GM23338 (cell line): ENCODE results near the gene RYR2. TPM values are rescaled to one million over a fixed set of nuclear protein-coding genes. Genes with fewer than 3 reads are reported as not detected.

Experiments
- ATAC-seq: fragments of 200-7000 bp; cut with Tn5 transposase; 3 replicates; pipeline ENCODE4 v1.9.1; 2020
- DNase-seq: peaks from one replicate; pipeline ENCODE4 v3.0.0-alpha.2; 2015; ENCODE audit warnings: low spot score
- H2AFZ ChIP-seq: fragments of 200-600 bp; sonication (generic); 2 replicates; pipeline ENCODE4 v1.8.0; 2016; ENCODE audit warnings: antibody characterized with exemption, mild to moderate bottlenecking, moderate library complexity
- H3F3A ChIP-seq: fragments of 200-600 bp; sonication (generic); replicated peaks from 2 replicates; pipeline ENCODE4 v1.8.0; 2017; ENCODE audit warnings: antibody characterized with exemption, mixed run types, low read depth
- H3K27ac ChIP-seq: fragments of 200-600 bp; sonication (generic); 2 replicates; pipeline ENCODE4 v1.6.1; 2016; ENCODE audit warnings: low read depth
- H3K27me3 ChIP-seq: fragments of 200-600 bp; sonication (generic); 2 replicates; pipeline ENCODE4 v1.8.0; 2016; ENCODE audit warnings: mild to moderate bottlenecking, mixed run types, moderate library complexity; ENCODE audit not compliant: insufficient read depth
- H3K36me3 ChIP-seq: fragments of 200-600 bp; sonication (generic); 2 replicates; pipeline ENCODE4 v1.8.0; 2016; ENCODE audit warnings: mild to moderate bottlenecking; ENCODE audit not compliant: insufficient read depth
- H3K4me1 ChIP-seq: fragments of 200-600 bp; sonication (generic); 2 replicates; pipeline ENCODE4 v1.8.0; 2016; ENCODE audit warnings: mild to moderate bottlenecking, moderate library complexity; ENCODE audit not compliant: insufficient read depth
- H3K4me2 ChIP-seq: fragments of 200-600 bp; sonication (generic); 2 replicates; pipeline ENCODE4 v1.7.1; 2017; ENCODE audit warnings: mixed run types
- H3K4me3 ChIP-seq: fragments of 200-600 bp; sonication (generic); 2 replicates; pipeline ENCODE4 v1.6.1; 2016; ENCODE audit warnings: mixed run types
- H3K79me2 ChIP-seq: fragments of 200-600 bp; sonication (generic); replicated peaks from 2 replicates; pipeline ENCODE4 v1.8.0; 2017; ENCODE audit warnings: mild to moderate bottlenecking; ENCODE audit not compliant: insufficient read depth
- H3K9me2 ChIP-seq: fragments of 200-600 bp; sonication (generic); 2 replicates; pipeline ENCODE4 v1.8.0; 2017; ENCODE audit not compliant: insufficient read depth
- H4K20me1 ChIP-seq: fragments of 200-600 bp; sonication (generic); replicated peaks from 2 replicates; pipeline ENCODE4 v1.8.0; 2017; ENCODE audit warnings: mild to moderate bottlenecking; ENCODE audit not compliant: insufficient read depth
- H3K27ac Mint-ChIP-seq: 2 replicates; pipeline ENCODE4 v1.8.0; 2020; ENCODE audit warnings: inconsistent platforms, mild to moderate bottlenecking, moderate library complexity, mixed read lengths
- H3K27me3 Mint-ChIP-seq: 3 replicates; pipeline ENCODE4 v1.8.0; 2022; ENCODE audit warnings: low read depth, mild to moderate bottlenecking, moderate library complexity, mixed read lengths, inconsistent platforms; ENCODE audit not compliant: insufficient read depth, poor library complexity
- H3K36me3 Mint-ChIP-seq: 3 replicates; pipeline ENCODE4 v1.8.0; 2021; ENCODE audit warnings: low read depth, mild to moderate bottlenecking, inconsistent platforms, moderate library complexity, mixed read lengths
- H3K4me1 Mint-ChIP-seq: 3 replicates; pipeline ENCODE4 v1.8.0; 2020; ENCODE audit warnings: mild to moderate bottlenecking, inconsistent platforms, mixed read lengths
- H3K4me3 Mint-ChIP-seq: 3 replicates; pipeline ENCODE4 v1.8.0; 2021; ENCODE audit warnings: moderate library complexity, mild to moderate bottlenecking, inconsistent platforms, mixed read lengths
- H3K9me3 Mint-ChIP-seq: 3 replicates; pipeline ENCODE4 v1.8.0; 2020; ENCODE audit warnings: moderate library complexity, mild to moderate bottlenecking, inconsistent platforms, mixed read lengths
- CREB1 ChIP-seq: fragments of 250-450 bp; sonication (Bioruptor Pico); IDR thresholded peaks from 2 replicates; pipeline ENCODE4 v1.5.0; 2020; ENCODE audit warnings: low read depth, mild to moderate bottlenecking, moderate library complexity
- CTCF ChIP-seq, 2 experiments: fragments of 200-600 bp in 1 of 2; sonication (generic) in 1 of 2; conservative IDR thresholded peaks; 2 replicates each; pipeline versions ENCODE4 v1.5.1 to v1.6.1; 2016 to 2017; ENCODE audit warnings: antibody characterized with exemption in 2 of 2, low read depth in 2 of 2, mild to moderate bottlenecking in 2 of 2, moderate library complexity in 1 of 2
- POLR2AphosphoS5 ChIP-seq: IDR thresholded peaks from 2 replicates; pipeline ENCODE4 v1.6.1; 2016; ENCODE audit warnings: antibody characterized with exemption, low read depth
- STAT1 ChIP-seq: IDR thresholded peaks from one replicate; pipeline ENCODE4 v1.6.1; 2016; ENCODE audit warnings: antibody characterized with exemption; ENCODE audit not compliant: unreplicated experiment
- ZNF114 ChIP-seq: fragments of 250-450 bp; sonication (Bioruptor Pico); IDR thresholded peaks from 2 replicates; pipeline ENCODE4 v1.5.0; 2020; ENCODE audit warnings: mild to moderate bottlenecking, moderate library complexity
- ZNF462 ChIP-seq: fragments of 250-450 bp; sonication (Bioruptor Pico); IDR thresholded peaks from 2 replicates; pipeline ENCODE4 v1.5.0; 2020; ENCODE audit warnings: mild to moderate bottlenecking, moderate library complexity
- polyA plus RNA-seq: library from polyadenylated mRNA; unstranded; fragments of >200 nt; fragmentation: Nextera tagmentation; extraction: Ambion mirVana; gene quantifications from 2 replicates; pipeline ENCODE4 v1.2.1, GENCODE V29; 2016
- total RNA-seq: library from RNA; depleted of rRNA; stranded (reverse); fragments of >200 nt; shearing (Covaris generic); gene quantifications from 2 replicates; pipeline ENCODE4 v1.2.3, GENCODE V29; 2014

The RYR2 gene
- total and polyA plus RNA-seq, 2 experiments from 2014 or later: 8.9 to 10.0 TPM

GRCh38 chr1:237239248-237239647 lies 197.3 kb downstream of the RYR2 start:
- peaks cover 13% of the 10 kb centered on the region for H3K9me2 ChIP-seq
- H3K4me3 Mint-ChIP-seq: no peak overlapping the region
- TF ChIP-seq ZNF462 (CRISPR knock-in tag) (peak; percentile 13; the same call in 1 of the 2 replicates), ZNF114 (CRISPR knock-in tag) (peak; percentile 98), CTCF (conservative IDR thresholded peaks at IDR 0.05; ENCODE audit: low read depth in 2 of 2) (no peak), CREB1 (CRISPR knock-in tag) (peak; percentile 41; the same call in 1 of the 2 replicates), STAT1 (no peak), POLR2AphosphoS5 (peak; percentile 73)
- peaks cover 4% of the 10 kb centered on the region for H3K27me3 Mint-ChIP-seq
- peak overlapping the region; percentile 90 for H3K27ac ChIP-seq
- peaks cover 36% of the 10 kb centered on the region for H3K4me1 Mint-ChIP-seq
- H3K27me3 ChIP-seq: no peaks in the 10 kb centered on the region
- DNase-seq (peak; percentile 89), ATAC-seq (peak; percentile 93)
- H3K4me2 ChIP-seq: peak overlapping the region; percentile 48
- H3K27ac Mint-ChIP-seq: peak overlapping the region; percentile 96
- no peak overlapping the region for H2AFZ ChIP-seq
- no peaks in the 10 kb centered on the region for H3F3A ChIP-seq
- H3K79me2 ChIP-seq: peaks cover 25% of the 10 kb centered on the region
- H3K9me3 Mint-ChIP-seq: peaks cover 9% of the 10 kb centered on the region; the same call in 2 of the 3 replicates
- no peaks in the 10 kb centered on the region for H3K36me3 ChIP-seq
- H3K4me3 ChIP-seq: no peak overlapping the region
- H4K20me1 ChIP-seq: no peaks in the 10 kb centered on the region
- H3K36me3 Mint-ChIP-seq: peaks cover 24% of the 10 kb centered on the region
- peaks cover 33% of the 10 kb centered on the region for H3K4me1 ChIP-seq
